GM23338 (cell line): ENCODE measurements around the gene QPCTL. TPM values are rescaled to one million over a fixed set of nuclear protein-coding genes. Genes with fewer than 3 reads are reported as not detected.

ENCODE experiments used
- ATAC-seq: fragments of 200-7000 bp; cut with Tn5 transposase; 3 replicates; pipeline ENCODE4 v1.9.1; 2020
- DNase-seq: peaks from one replicate; pipeline ENCODE4 v3.0.0-alpha.2; 2015; ENCODE audit warnings: low spot score
- H2AFZ ChIP-seq: fragments of 200-600 bp; sonication (generic); 2 replicates; pipeline ENCODE4 v1.8.0; 2016; ENCODE audit warnings: antibody characterized with exemption, mild to moderate bottlenecking, moderate library complexity
- H3F3A ChIP-seq: fragments of 200-600 bp; sonication (generic); replicated peaks from 2 replicates; pipeline ENCODE4 v1.8.0; 2017; ENCODE audit warnings: antibody characterized with exemption, mixed run types, low read depth
- H3K27ac ChIP-seq: fragments of 200-600 bp; sonication (generic); 2 replicates; pipeline ENCODE4 v1.6.1; 2016; ENCODE audit warnings: low read depth
- H3K27me3 ChIP-seq: fragments of 200-600 bp; sonication (generic); 2 replicates; pipeline ENCODE4 v1.8.0; 2016; ENCODE audit warnings: mild to moderate bottlenecking, mixed run types, moderate library complexity; ENCODE audit not compliant: insufficient read depth
- H3K36me3 ChIP-seq: fragments of 200-600 bp; sonication (generic); 2 replicates; pipeline ENCODE4 v1.8.0; 2016; ENCODE audit warnings: mild to moderate bottlenecking; ENCODE audit not compliant: insufficient read depth
- H3K4me1 ChIP-seq: fragments of 200-600 bp; sonication (generic); 2 replicates; pipeline ENCODE4 v1.8.0; 2016; ENCODE audit warnings: mild to moderate bottlenecking, moderate library complexity; ENCODE audit not compliant: insufficient read depth
- H3K4me2 ChIP-seq: fragments of 200-600 bp; sonication (generic); 2 replicates; pipeline ENCODE4 v1.7.1; 2017; ENCODE audit warnings: mixed run types
- H3K4me3 ChIP-seq: fragments of 200-600 bp; sonication (generic); 2 replicates; pipeline ENCODE4 v1.6.1; 2016; ENCODE audit warnings: mixed run types
- H3K79me2 ChIP-seq: fragments of 200-600 bp; sonication (generic); replicated peaks from 2 replicates; pipeline ENCODE4 v1.8.0; 2017; ENCODE audit warnings: mild to moderate bottlenecking; ENCODE audit not compliant: insufficient read depth
- H3K9me2 ChIP-seq: fragments of 200-600 bp; sonication (generic); 2 replicates; pipeline ENCODE4 v1.8.0; 2017; ENCODE audit not compliant: insufficient read depth
- H4K20me1 ChIP-seq: fragments of 200-600 bp; sonication (generic); replicated peaks from 2 replicates; pipeline ENCODE4 v1.8.0; 2017; ENCODE audit warnings: mild to moderate bottlenecking; ENCODE audit not compliant: insufficient read depth
- H3K27ac Mint-ChIP-seq: 2 replicates; pipeline ENCODE4 v1.8.0; 2020; ENCODE audit warnings: inconsistent platforms, mild to moderate bottlenecking, moderate library complexity, mixed read lengths
- H3K27me3 Mint-ChIP-seq: 3 replicates; pipeline ENCODE4 v1.8.0; 2022; ENCODE audit warnings: low read depth, mild to moderate bottlenecking, moderate library complexity, mixed read lengths, inconsistent platforms; ENCODE audit not compliant: insufficient read depth, poor library complexity
- H3K36me3 Mint-ChIP-seq: 3 replicates; pipeline ENCODE4 v1.8.0; 2021; ENCODE audit warnings: low read depth, mild to moderate bottlenecking, inconsistent platforms, moderate library complexity, mixed read lengths
- H3K4me1 Mint-ChIP-seq: 3 replicates; pipeline ENCODE4 v1.8.0; 2020; ENCODE audit warnings: mild to moderate bottlenecking, inconsistent platforms, mixed read lengths
- H3K4me3 Mint-ChIP-seq: 3 replicates; pipeline ENCODE4 v1.8.0; 2021; ENCODE audit warnings: moderate library complexity, mild to moderate bottlenecking, inconsistent platforms, mixed read lengths
- H3K9me3 Mint-ChIP-seq: 3 replicates; pipeline ENCODE4 v1.8.0; 2020; ENCODE audit warnings: moderate library complexity, mild to moderate bottlenecking, inconsistent platforms, mixed read lengths
- CREB1 ChIP-seq: fragments of 250-450 bp; sonication (Bioruptor Pico); IDR thresholded peaks from 2 replicates; pipeline ENCODE4 v1.5.0; 2020; ENCODE audit warnings: low read depth, mild to moderate bottlenecking, moderate library complexity
- ETS1 ChIP-seq: IDR thresholded peaks from 2 replicates; pipeline ENCODE4 v1.6.1; 2016; ENCODE audit warnings: antibody characterized with exemption
- EZH2 ChIP-seq: fragments of 200-600 bp; sonication (generic); IDR thresholded peaks from one replicate; pipeline ENCODE4 v1.8.0; 2017; ENCODE audit warnings: antibody characterized with exemption, mild to moderate bottlenecking, low read depth; ENCODE audit not compliant: unreplicated experiment
- EZH2phosphoT487 ChIP-seq: fragments of 200-600 bp; sonication (generic); IDR thresholded peaks from one replicate; pipeline ENCODE4 v1.8.1; 2018; ENCODE audit warnings: antibody characterized with exemption; ENCODE audit not compliant: unreplicated experiment
- JUNB ChIP-seq: IDR thresholded peaks from one replicate; pipeline ENCODE4 v1.6.1; 2016; ENCODE audit warnings: antibody characterized with exemption; ENCODE audit not compliant: unreplicated experiment
- NANOG ChIP-seq: IDR thresholded peaks from 2 replicates; pipeline ENCODE4 v1.6.1; 2016; ENCODE audit warnings: antibody characterized with exemption, borderline replicate concordance
- POLR2AphosphoS5 ChIP-seq: IDR thresholded peaks from 2 replicates; pipeline ENCODE4 v1.6.1; 2016; ENCODE audit warnings: antibody characterized with exemption, low read depth
- STAT1 ChIP-seq: IDR thresholded peaks from one replicate; pipeline ENCODE4 v1.6.1; 2016; ENCODE audit warnings: antibody characterized with exemption; ENCODE audit not compliant: unreplicated experiment
- polyA plus RNA-seq: library from polyadenylated mRNA; unstranded; fragments of >200 nt; fragmentation: Nextera tagmentation; extraction: Ambion mirVana; gene quantifications from 2 replicates; pipeline ENCODE4 v1.2.1, GENCODE V29; 2016
- total RNA-seq: library from RNA; depleted of rRNA; stranded (reverse); fragments of >200 nt; shearing (Covaris generic); gene quantifications from 2 replicates; pipeline ENCODE4 v1.2.3, GENCODE V29; 2014
- TF ChIP-seq, protein P1 (sequence below): IDR thresholded peaks from one replicate; pipeline ENCODE4 v1.6.1; 2018; ENCODE audit warnings: antibody characterized with exemption; ENCODE audit not compliant: unreplicated experiment
- TF ChIP-seq, protein P2 (sequence below): fragments of 250-450 bp; sonication (Bioruptor Pico); IDR thresholded peaks from 2 replicates; pipeline ENCODE4 v1.5.0; 2020; ENCODE audit warnings: mild to moderate bottlenecking, moderate library complexity

QPCTL gene
- total and polyA plus RNA-seq, 2 experiments from 2014 or later, result 10.6 to 26.2 TPM

DNA sequence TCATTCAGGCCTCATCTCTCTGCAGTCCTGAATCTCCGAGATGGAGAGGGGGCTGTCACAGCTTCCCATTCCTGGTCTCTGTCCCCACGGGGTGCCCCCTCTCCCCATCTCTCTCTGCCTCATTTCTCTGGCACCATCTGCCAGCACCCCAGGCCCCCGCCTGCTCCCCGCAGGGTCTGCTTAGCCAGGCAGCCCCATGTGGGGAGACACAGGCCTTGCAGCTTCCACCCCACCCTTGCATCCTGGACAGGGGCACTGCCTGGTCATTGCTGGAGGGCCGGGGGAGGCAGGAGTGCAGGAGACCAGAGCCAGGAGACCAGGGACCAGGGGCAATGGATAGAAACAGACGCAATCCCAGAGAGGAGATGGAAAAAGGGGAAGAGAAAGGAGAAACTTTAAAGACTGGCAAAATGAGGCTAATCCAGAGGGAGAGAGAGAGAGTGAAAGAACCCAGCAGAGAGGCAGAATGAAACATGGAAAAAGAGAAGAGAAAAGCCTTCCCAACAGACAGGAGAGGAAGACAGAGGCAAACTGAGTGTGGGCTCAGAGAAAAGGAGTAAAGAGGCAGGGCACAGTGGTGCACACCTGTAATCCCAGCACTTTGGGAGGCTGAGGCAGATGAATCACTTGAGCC, 33.3 kb upstream of the QPCTL start (continued):
- TF ChIP-seq, protein P1, sequence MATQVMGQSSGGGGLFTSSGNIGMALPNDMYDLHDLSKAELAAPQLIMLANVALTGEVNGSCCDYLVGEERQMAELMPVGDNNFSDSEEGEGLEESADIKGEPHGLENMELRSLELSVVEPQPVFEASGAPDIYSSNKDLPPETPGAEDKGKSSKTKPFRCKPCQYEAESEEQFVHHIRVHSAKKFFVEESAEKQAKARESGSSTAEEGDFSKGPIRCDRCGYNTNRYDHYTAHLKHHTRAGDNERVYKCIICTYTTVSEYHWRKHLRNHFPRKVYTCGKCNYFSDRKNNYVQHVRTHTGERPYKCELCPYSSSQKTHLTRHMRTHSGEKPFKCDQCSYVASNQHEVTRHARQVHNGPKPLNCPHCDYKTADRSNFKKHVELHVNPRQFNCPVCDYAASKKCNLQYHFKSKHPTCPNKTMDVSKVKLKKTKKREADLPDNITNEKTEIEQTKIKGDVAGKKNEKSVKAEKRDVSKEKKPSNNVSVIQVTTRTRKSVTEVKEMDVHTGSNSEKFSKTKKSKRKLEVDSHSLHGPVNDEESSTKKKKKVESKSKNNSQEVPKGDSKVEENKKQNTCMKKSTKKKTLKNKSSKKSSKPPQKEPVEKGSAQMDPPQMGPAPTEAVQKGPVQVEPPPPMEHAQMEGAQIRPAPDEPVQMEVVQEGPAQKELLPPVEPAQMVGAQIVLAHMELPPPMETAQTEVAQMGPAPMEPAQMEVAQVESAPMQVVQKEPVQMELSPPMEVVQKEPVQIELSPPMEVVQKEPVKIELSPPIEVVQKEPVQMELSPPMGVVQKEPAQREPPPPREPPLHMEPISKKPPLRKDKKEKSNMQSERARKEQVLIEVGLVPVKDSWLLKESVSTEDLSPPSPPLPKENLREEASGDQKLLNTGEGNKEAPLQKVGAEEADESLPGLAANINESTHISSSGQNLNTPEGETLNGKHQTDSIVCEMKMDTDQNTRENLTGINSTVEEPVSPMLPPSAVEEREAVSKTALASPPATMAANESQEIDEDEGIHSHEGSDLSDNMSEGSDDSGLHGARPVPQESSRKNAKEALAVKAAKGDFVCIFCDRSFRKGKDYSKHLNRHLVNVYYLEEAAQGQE, result no peak
- TF ChIP-seq NANOG, result no peak

DNA sequence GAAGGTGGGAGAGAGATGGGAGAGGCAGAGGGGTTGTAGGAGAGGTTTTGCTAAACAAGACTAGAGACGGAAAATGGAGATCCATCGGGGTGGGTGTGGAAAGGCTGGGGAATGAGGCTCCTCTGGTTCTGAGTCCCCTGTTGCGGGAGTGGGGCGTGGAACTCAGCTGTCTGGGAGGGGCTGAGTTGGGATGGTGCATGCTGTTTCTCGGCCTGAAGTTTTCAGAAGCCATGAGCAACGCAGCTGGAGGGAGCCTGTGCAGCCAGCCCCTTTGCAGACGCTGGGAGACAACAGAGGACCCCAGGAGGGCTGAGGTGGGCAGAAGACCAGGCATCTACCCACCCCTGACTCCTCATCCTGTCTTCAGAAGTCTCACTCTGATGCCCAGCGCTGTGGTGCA, 31.8 kb upstream of the QPCTL start:
- no peaks in the 10 kb centered on the region for H4K20me1 ChIP-seq
- ATAC-seq, result no peak
- H3K4me3 ChIP-seq, result no peak overlapping the region
- H3K9me3 Mint-ChIP-seq, result no peaks in the 10 kb centered on the region
- H3K4me1 ChIP-seq, result no peaks in the 10 kb centered on the region
- no peaks in the 10 kb centered on the region for H3K27me3 ChIP-seq
- H3K27me3 Mint-ChIP-seq, result peaks cover 6% of the 10 kb centered on the region
- DNase-seq, result no peak
- H3K4me1 Mint-ChIP-seq, result peaks cover 4% of the 10 kb centered on the region; the same call in 2 of the 3 replicates
- no peak overlapping the region for H2AFZ ChIP-seq
- no peak overlapping the region for H3K4me2 ChIP-seq
- H3F3A ChIP-seq, result no peaks in the 10 kb centered on the region
- no peak overlapping the region for H3K27ac Mint-ChIP-seq
- H3K4me3 Mint-ChIP-seq, result no peak overlapping the region
- H3K79me2 ChIP-seq, result no peaks in the 10 kb centered on the region
- no peaks in the 10 kb centered on the region for H3K36me3 ChIP-seq
- H3K36me3 Mint-ChIP-seq, result no peaks in the 10 kb centered on the region; the same call in 2 of the 3 replicates
- H3K27ac ChIP-seq, result no peak overlapping the region
- no peaks in the 10 kb centered on the region for H3K9me2 ChIP-seq
- TF ChIP-seq ETS1, result no peak
- TF ChIP-seq EZH2phosphoT487, result no peak
- TF ChIP-seq, protein P2, sequence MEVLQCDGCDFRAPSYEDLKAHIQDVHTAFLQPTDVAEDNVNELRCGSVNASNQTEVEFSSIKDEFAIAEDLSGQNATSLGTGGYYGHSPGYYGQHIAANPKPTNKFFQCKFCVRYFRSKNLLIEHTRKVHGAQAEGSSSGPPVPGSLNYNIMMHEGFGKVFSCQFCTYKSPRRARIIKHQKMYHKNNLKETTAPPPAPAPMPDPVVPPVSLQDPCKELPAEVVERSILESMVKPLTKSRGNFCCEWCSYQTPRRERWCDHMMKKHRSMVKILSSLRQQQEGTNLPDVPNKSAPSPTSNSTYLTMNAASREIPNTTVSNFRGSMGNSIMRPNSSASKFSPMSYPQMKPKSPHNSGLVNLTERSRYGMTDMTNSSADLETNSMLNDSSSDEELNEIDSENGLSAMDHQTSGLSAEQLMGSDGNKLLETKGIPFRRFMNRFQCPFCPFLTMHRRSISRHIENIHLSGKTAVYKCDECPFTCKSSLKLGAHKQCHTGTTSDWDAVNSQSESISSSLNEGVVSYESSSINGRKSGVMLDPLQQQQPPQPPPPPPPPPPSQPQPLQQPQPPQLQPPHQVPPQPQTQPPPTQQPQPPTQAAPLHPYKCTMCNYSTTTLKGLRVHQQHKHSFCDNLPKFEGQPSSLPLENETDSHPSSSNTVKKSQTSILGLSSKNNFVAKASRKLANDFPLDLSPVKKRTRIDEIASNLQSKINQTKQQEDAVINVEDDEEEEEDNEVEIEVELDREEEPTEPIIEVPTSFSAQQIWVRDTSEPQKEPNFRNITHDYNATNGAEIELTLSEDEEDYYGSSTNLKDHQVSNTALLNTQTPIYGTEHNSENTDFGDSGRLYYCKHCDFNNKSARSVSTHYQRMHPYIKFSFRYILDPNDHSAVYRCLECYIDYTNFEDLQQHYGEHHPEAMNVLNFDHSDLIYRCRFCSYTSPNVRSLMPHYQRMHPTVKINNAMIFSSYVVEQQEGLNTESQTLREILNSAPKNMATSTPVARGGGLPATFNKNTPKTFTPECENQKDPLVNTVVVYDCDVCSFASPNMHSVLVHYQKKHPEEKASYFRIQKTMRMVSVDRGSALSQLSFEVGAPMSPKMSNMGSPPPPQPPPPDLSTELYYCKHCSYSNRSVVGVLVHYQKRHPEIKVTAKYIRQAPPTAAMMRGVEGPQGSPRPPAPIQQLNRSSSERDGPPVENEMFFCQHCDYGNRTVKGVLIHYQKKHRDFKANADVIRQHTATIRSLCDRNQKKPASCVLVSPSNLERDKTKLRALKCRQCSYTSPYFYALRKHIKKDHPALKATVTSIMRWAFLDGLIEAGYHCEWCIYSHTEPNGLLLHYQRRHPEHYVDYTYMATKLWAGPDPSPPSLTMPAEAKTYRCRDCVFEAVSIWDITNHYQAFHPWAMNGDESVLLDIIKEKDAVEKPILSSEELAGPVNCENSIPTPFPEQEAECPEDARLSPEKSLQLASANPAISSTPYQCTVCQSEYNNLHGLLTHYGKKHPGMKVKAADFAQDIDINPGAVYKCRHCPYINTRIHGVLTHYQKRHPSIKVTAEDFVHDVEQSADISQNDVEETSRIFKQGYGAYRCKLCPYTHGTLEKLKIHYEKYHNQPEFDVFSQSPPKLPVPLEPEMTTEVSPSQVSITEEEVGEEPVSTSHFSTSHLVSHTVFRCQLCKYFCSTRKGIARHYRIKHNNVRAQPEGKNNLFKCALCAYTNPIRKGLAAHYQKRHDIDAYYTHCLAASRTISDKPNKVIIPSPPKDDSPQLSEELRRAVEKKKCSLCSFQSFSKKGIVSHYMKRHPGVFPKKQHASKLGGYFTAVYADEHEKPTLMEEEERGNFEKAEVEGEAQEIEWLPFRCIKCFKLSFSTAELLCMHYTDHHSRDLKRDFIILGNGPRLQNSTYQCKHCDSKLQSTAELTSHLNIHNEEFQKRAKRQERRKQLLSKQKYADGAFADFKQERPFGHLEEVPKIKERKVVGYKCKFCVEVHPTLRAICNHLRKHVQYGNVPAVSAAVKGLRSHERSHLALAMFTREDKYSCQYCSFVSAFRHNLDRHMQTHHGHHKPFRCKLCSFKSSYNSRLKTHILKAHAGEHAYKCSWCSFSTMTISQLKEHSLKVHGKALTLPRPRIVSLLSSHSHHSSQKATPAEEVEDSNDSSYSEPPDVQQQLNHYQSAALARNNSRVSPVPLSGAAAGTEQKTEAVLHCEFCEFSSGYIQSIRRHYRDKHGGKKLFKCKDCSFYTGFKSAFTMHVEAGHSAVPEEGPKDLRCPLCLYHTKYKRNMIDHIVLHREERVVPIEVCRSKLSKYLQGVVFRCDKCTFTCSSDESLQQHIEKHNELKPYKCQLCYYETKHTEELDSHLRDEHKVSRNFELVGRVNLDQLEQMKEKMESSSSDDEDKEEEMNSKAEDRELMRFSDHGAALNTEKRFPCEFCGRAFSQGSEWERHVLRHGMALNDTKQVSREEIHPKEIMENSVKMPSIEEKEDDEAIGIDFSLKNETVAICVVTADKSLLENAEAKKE (CRISPR knock-in tag), result no peak
- no peak for TF ChIP-seq NANOG
- TF ChIP-seq, protein P1, result no peak
- no peak for TF ChIP-seq POLR2AphosphoS5
- no peak for TF ChIP-seq CREB1
- no peak for TF ChIP-seq STAT1
- no peak for TF ChIP-seq EZH2
- no peak for TF ChIP-seq JUNB
